HG03064 (cell line): Measurements from ENCODE around the gene TWF2.

Source experiments
- ATAC-seq: cut with Tn5 transposase; IDR thresholded peaks from one replicate; pipeline ENCODE4 v1.9.1; 2021; ENCODE audit warnings: low read depth; ENCODE audit not compliant: unreplicated experiment

The TWF2 gene

GRCh38 chr3:52204337-52205073 is 34.5 kb downstream of the TWF2 start:
- ATAC-seq = no peak

- no peak for ATAC-seq
Observed at GRCh38 chr3:52203701-52204100, 35.3 kb downstream of the TWF2 start.

GRCh38 chr3:52202384-52203077 is 36.4 kb downstream of the TWF2 start:
- ATAC-seq = no peak

DNA sequence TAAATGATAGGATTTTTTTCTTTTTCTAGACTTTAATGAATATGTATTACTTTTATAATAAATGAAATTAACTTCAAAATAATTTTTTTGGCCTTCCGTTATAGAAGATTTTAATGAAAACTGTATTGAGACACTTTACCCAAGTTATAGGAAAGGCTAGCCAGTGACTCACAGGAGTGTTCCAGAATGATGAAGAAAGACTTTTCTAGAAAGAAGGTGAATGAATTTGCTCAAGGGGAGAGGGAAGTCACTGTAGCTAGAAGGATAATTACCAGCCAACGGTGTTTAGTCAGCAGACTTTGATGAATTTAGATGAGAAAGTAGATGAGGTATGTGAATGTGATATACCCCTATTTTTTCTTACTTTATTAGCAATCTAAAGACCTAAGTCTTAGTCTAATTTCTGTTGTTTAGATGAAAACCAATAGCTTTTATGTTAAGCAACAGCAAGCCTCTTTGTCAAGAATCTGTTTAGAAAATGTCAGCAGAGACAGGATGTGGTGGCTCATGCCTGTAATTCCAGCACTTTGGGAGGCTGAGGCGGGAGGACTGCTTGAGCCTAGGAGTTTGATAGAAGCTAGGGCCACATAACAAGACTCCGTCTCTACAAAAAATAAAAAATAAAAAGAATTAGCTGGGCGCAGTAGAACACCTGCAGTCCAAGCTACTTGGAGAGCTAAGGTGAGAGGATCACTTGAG is 37.8 kb downstream of the TWF2 start:
- ATAC-seq = no peak

GRCh38 chr3:52198643-52199608 is 40.0 kb downstream of the TWF2 start:
- no peak for ATAC-seq

GRCh38 chr3:52197842-52198625 is 40.9 kb downstream of the TWF2 start, which contains the start of gene ALAS1:
Gene ALAS1 (plus strand): TSS chr3:52198160. CDS start chr3:52199242, 1,082 bp downstream.
- peak; percentile 78 for ATAC-seq

DNA sequence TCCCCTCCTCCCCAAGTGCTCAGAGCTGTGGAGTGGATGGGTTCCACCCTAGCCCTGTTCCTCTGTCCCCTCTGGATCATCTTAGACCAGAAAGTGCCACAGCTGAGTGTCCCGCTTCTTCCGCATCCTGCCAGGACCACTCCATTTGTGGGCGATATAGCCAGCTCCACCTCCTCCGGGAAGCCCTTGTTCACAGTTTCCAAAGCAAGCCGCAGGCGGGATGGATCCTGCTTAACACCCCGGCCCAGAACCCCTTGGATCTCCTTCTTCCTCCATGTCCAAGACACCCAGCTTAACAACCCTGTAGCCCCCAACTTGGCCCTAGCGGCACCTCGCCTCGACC is 41.5 kb downstream of the TWF2 start:
- peak; percentile 4 for ATAC-seq

GRCh38 chr3:52196977-52197376 is 42.0 kb downstream of the TWF2 start:
- ATAC-seq = no peak

DNA sequence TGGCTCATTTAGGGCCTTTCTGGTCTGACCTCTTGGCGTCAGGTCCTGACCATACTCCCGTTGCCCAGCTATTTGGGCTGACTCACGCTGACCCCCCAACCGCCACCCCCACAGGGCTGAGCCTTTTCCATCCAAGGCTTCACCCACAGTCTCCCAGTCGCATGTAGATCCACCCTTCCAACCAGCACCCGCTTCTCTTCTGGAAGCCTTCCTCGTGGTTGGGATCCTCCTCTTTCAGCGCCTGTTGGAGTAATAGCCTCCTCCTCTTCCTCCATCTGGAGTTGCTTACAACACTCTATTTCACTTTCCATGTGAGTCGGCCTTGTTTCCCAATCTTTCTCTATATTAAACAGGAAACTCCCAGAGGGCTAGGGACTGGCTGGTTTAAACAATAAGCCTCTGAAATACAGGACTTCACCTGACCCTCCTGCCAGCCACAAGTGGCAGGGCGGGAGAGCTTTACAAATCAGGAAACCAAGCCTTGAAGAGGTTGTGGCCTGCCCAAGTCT is 43.1 kb downstream of the TWF2 start:
- no peak for ATAC-seq

DNA sequence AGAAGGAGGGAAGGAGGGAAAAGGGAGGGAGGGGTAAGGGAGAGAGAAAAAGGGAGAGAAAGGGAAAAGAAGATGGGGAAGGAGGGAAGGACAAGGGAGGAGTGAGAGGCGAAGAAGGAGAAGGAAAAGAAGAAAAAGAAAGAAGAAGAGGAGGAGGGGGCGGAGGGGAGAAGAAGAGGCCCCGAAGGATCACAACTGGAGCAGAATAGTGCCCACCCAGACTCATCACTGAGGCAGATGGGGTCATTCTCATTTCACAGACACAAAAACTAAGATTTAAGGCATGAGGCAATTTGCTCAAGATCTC is 43.7 kb downstream of the TWF2 start:
- ATAC-seq = no peak

DNA sequence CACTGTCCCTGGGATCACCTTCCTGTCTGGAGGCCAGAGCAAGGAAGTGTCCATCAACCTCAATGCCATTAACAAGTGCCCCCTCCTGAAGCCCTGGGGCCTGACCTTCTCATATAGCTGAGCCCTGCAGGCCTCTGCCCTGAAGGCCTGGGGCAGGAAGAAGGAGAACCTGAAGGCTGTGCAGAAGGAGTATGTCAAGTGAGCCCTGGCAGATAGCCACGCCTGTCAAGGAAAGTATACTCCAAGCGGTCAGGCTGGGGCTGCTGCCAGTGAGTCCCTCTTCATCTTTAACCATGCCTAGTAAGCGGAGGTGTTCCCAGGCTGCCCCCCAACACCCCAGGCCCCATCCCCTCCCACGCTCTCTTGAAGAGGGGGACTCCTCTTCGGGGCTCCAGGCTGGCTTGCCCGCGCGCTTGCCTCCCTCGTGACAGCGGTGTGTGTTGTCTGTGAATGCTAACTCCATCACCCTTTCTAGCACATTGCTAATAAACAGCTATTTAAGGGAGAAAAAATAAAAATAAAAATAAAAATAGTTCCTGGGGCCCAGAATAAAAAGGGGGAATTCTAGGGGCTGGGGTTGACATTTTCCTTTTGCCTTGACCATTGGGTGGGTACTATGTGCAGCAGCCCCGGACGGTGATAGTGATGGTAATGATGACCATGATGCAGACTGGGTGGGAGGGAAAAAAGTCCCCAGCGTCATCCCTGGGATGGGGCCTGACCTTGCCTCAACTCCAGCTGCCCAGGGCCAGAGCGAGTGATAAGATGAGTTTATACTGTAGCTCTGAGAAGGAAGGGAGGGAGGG is 44.3 kb downstream of the TWF2 start:
- no peak for ATAC-seq

- ATAC-seq = no peak
Observed at GRCh38 chr3:52193065-52193464, 45.9 kb downstream of the TWF2 start.

DNA sequence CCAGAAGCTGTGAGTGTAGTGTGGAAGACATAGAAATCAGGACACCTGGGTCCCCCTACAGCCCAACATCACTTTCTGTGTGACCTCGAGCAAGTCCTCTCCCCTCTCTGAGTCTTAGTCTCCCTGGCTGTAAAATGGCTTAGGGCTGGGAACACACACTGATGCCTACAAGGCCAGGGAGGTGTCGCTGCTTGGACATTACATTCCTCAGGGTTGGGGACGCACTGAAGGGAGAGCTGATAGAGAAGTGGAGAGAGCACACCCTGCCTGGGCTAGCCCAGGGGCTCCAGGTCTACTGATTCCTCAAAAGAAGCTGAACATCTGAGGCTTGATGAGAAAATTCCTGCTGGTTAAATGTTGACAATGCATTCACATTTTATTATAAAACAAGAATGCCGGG is 47.3 kb downstream of the TWF2 start:
- ATAC-seq = no peak

- ATAC-seq = no peak
Observed at GRCh38 chr3:52190294-52191074, 48.5 kb downstream of the TWF2 start.

DNA sequence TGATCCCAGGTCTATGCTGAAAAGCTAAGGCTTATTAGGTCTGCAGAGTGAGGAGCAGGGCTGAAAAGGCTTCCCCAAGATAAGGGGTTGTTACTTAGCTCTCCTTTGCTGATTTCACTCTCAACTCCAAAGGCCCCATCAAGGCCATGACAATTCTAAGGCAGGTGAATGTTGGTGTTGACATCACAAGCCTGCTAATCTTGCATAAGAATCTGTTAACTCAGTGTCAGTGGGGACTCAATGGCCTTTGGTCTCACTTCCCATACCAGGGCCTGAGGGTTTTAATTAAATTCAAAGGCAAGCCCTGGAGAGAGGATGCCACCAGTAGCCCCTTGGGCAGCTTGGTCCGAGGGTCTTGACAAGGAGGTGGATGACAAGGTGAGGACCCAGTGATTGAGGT is 50.4 kb downstream of the TWF2 start:
- no peak for ATAC-seq

GRCh38 chr3:52186729-52187128 is 52.2 kb downstream of the TWF2 start:
- no peak for ATAC-seq

- ATAC-seq = no peak
Observed at GRCh38 chr3:52185837-52186236, 53.1 kb downstream of the TWF2 start.

- no peak for ATAC-seq
Observed at GRCh38 chr3:52185311-52185710, 53.6 kb downstream of the TWF2 start.
